Neural progenitor cell (in vitro differentiated cells): Measurements from ENCODE around the gene TMIE.

ENCODE experiments used
- EZH2 ChIP-seq: fragments of 200-600 bp; sonication (generic); IDR thresholded peaks from 2 replicates; pipeline ENCODE4 v1.6.1; 2017; ENCODE audit warnings: antibody characterized with exemption, mild to moderate bottlenecking, moderate library complexity
- EZH2phosphoT487 ChIP-seq: fragments of 200-600 bp; sonication (generic); IDR thresholded peaks from 2 replicates; pipeline ENCODE4 v1.6.1; 2017; ENCODE audit warnings: antibody characterized with exemption
- TF ChIP-seq, protein P1 (sequence below): fragments of 200-600 bp; sonication (generic); IDR thresholded peaks from 2 replicates; pipeline ENCODE4 v1.5.1; 2017; ENCODE audit warnings: antibody characterized with exemption, mild to moderate bottlenecking

- TF ChIP-seq, protein P1, sequence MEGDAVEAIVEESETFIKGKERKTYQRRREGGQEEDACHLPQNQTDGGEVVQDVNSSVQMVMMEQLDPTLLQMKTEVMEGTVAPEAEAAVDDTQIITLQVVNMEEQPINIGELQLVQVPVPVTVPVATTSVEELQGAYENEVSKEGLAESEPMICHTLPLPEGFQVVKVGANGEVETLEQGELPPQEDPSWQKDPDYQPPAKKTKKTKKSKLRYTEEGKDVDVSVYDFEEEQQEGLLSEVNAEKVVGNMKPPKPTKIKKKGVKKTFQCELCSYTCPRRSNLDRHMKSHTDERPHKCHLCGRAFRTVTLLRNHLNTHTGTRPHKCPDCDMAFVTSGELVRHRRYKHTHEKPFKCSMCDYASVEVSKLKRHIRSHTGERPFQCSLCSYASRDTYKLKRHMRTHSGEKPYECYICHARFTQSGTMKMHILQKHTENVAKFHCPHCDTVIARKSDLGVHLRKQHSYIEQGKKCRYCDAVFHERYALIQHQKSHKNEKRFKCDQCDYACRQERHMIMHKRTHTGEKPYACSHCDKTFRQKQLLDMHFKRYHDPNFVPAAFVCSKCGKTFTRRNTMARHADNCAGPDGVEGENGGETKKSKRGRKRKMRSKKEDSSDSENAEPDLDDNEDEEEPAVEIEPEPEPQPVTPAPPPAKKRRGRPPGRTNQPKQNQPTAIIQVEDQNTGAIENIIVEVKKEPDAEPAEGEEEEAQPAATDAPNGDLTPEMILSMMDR, result no peak
- TF ChIP-seq EZH2phosphoT487 (no peak), EZH2 (no peak)
Measured at GRCh38 chr3:46660543-46661523, 40.4 kb upstream of the TMIE start.
